ENCODE measurements around the gene TBC1D22A. TPM values are rescaled to one million over a fixed set of nuclear protein-coding genes. Genes with fewer than 3 reads are reported as not detected.

The TBC1D22A gene
- total and polyA plus RNA-seq, 10 of the 15 experiments (the other 5 are each of a cell fraction or from before 2014, with no cell fraction given) = 0.63 to 44.7 (median 27.4) TPM

- Histone ChIP-seq H3K4me2 (ENCODE audit: control insufficient read depth, insufficient read depth) (no peak overlapping the region), H3K27me3 (replicated peaks in 1 of 2; ENCODE audit: control insufficient read depth in 2 of 2, insufficient read depth in 2 of 2, low read length in 1 of 2) (no peaks in the 10 kb centered on the region), H3K9me3 (replicated peaks; ENCODE audit: control insufficient read depth, insufficient read depth, low read length) (no peaks in the 10 kb centered on the region), H3K9ac (ENCODE audit: control insufficient read depth, insufficient read depth, low read length) (no peak overlapping the region), H3K36me3 (ENCODE audit: control insufficient read depth in 2 of 2, insufficient read depth in 2 of 2, low read length in 1 of 2) (peaks cover 32 to 55% of the 10 kb centered on the region in 2 experiments), H3K4me3 (no peak overlapping the region), H2AFZ (ENCODE audit: control insufficient read depth, low read depth, low read length) (no peak overlapping the region), H3K4me1 (ENCODE audit: control insufficient read depth, insufficient read depth, low read length) (no peaks in the 10 kb centered on the region), H3K79me2 (ENCODE audit: control insufficient read depth, insufficient read depth, low read length) (no peaks in the 10 kb centered on the region), H3K27ac (ENCODE audit: control insufficient read depth, insufficient read depth) (no peak overlapping the region), H4K20me1 (ENCODE audit: control insufficient read depth, insufficient read depth) (no peaks in the 10 kb centered on the region)
- no peak for ATAC-seq
- ChIA-PET RAD21 (ENCODE audit: unreplicated experiment) (no interaction called here), SMC1A (ENCODE audit: uncharacterized antibody, unreplicated experiment) (no interaction called here), POLR2A (no interaction called here), CTCF (no interaction called here)
- intact Hi-C loops (cut with micrococcal nuclease; ENCODE audit: unreplicated experiment) (no loop called here), in situ Hi-C loops (cut with MboI) (no loop called here)
- WGBS (ENCODE audit: insufficient coverage, insufficient replicate concordance, low lambda C conversion rate, missing lambda C conversion rate) = 94% methylated on average over 15 of the region's 15 CpGs
- BruUV-seq (replicated peaks) = no TSS peak
- no peak for DNase-seq (ENCODE audit: low read depth, low spot score)
- no peak for FAIRE-seq
- no peak for TF ChIP-seq RCOR1 (conservative IDR thresholded peaks at IDR 0.05; ENCODE audit: low read depth, low read length)
- no peak for TF ChIP-seq ZNF217 (IDR thresholded peaks at IDR 0.05)
- no peak for TF ChIP-seq ZBTB11 (CRISPR knock-in tag; IDR thresholded peaks at IDR 0.05)
- no peak for TF ChIP-seq ESRRA (IDR thresholded peaks at IDR 0.05; ENCODE audit: low read length)
- TF ChIP-seq ZBTB40 (IDR thresholded peaks at IDR 0.05; ENCODE audit: borderline replicate concordance) = no peak
- no peak for TF ChIP-seq SUZ12 (IDR thresholded peaks at IDR 0.05; ENCODE audit: unreplicated experiment)
- no peak for TF ChIP-seq RB1 (IDR thresholded peaks at IDR 0.05; ENCODE audit: borderline replicate concordance)
- TF ChIP-seq, protein P1, sequence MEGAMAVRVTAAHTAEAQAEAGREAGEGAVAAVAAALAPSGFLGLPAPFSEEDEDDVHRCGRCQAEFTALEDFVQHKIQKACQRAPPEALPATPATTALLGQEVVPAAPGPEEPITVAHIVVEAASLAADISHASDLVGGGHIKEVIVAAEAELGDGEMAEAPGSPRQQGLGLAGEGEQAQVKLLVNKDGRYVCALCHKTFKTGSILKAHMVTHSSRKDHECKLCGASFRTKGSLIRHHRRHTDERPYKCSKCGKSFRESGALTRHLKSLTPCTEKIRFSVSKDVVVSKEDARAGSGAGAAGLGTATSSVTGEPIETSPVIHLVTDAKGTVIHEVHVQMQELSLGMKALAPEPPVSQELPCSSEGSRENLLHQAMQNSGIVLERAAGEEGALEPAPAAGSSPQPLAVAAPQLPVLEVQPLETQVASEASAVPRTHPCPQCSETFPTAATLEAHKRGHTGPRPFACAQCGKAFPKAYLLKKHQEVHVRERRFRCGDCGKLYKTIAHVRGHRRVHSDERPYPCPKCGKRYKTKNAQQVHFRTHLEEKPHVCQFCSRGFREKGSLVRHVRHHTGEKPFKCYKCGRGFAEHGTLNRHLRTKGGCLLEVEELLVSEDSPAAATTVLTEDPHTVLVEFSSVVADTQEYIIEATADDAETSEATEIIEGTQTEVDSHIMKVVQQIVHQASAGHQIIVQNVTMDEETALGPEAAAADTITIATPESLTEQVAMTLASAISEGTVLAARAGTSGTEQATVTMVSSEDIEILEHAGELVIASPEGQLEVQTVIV (IDR thresholded peaks at IDR 0.05; ENCODE audit: borderline replicate concordance, partially characterized antibody) = no peak
- TF ChIP-seq SRF (IDR thresholded peaks at IDR 0.05; ENCODE audit: low read depth in 2 of 2, low read length in 2 of 2) = no peak
- TF ChIP-seq NFYB (IDR thresholded peaks at IDR 0.05; ENCODE audit: insufficient read depth, low read depth, low read length) = no peak
- TF ChIP-seq NR2C1 (IDR thresholded peaks at IDR 0.05) = no peak
Observed at GRCh38 chr22:46892866-46893265, 130.4 kb downstream of the TBC1D22A start.

Measured in GM12878 (cell line).